GM08714 (cell line): ENCODE measurements around the gene RGS7.
"Not testable (repeated sequence)": the region's sequence is repeated elsewhere in the genome, so short reads cannot be mapped to it uniquely, and the experiment has no call there.

Source experiments
- H3K4me3 ChIP-seq: fragments of 200-500 bp; sonication (Bioruptor generic); 2 replicates; pipeline ENCODE4 v1.5.1; 2014; ENCODE audit warnings: mild to moderate bottlenecking, low read length, inconsistent platforms
- ZNF274 ChIP-seq: IDR thresholded peaks from 2 replicates; pipeline ENCODE4 v1.6.1; 2012; ENCODE audit warnings: mild to moderate bottlenecking, low read depth, low read length

RGS7 gene

GRCh38 chr1:240936911-240937668 lies 419.9 kb downstream of the RGS7 start:
- no peak for TF ChIP-seq ZNF274
- H3K4me3 ChIP-seq: no peak overlapping the region

GRCh38 chr1:240935920-240936319 lies 421.1 kb downstream of the RGS7 start:
- H3K4me3 ChIP-seq: no peak overlapping the region
- no peak for TF ChIP-seq ZNF274

- no peak overlapping the region for H3K4me3 ChIP-seq
- TF ChIP-seq ZNF274: no peak
Measured at GRCh38 chr1:240931031-240931430, 426.0 kb downstream of the RGS7 start.

GRCh38 chr1:240928265-240928664 lies 428.7 kb downstream of the RGS7 start:
- no peak for TF ChIP-seq ZNF274
- H3K4me3 ChIP-seq: no peak overlapping the region

GRCh38 chr1:240927821-240928220 lies 429.2 kb downstream of the RGS7 start:
- no peak overlapping the region for H3K4me3 ChIP-seq
- TF ChIP-seq ZNF274: no peak

GRCh38 chr1:240925273-240925672 lies 431.7 kb downstream of the RGS7 start:
- no peak overlapping the region for H3K4me3 ChIP-seq
- no peak for TF ChIP-seq ZNF274

- no peak for TF ChIP-seq ZNF274
- H3K4me3 ChIP-seq: no peak overlapping the region
Measured at GRCh38 chr1:240917976-240918375, 439.0 kb downstream of the RGS7 start.

GRCh38 chr1:240914506-240914905 lies 442.5 kb downstream of the RGS7 start:
- TF ChIP-seq ZNF274: no peak
- H3K4me3 ChIP-seq: no peak overlapping the region

- TF ChIP-seq ZNF274: no peak
- no peak overlapping the region for H3K4me3 ChIP-seq
Measured at GRCh38 chr1:240912821-240913220, 444.2 kb downstream of the RGS7 start.

- no peak for TF ChIP-seq ZNF274
Measured at GRCh38 chr1:240909701-240910457, 447.1 kb downstream of the RGS7 start.

GRCh38 chr1:240906477-240906876 lies 450.5 kb downstream of the RGS7 start:
- no peak overlapping the region for H3K4me3 ChIP-seq
- no peak for TF ChIP-seq ZNF274

More at GRCh38 chr1:240909701-240910457, 447.1 kb downstream of the RGS7 start:
- H3K4me3 ChIP-seq: no peak overlapping the region

- TF ChIP-seq ZNF274: no peak
- no peak overlapping the region for H3K4me3 ChIP-seq
Measured at GRCh38 chr1:240905225-240905765, 451.7 kb downstream of the RGS7 start.

- H3K4me3 ChIP-seq: not testable (repeated sequence)
Measured at GRCh38 chr1:240895424-240895823, 461.6 kb downstream of the RGS7 start.

- TF ChIP-seq ZNF274: no peak
- H3K4me3 ChIP-seq: no peak overlapping the region
Measured at GRCh38 chr1:240888787-240889048, 468.3 kb downstream of the RGS7 start.
